Neuronal stem cell (in vitro differentiated cells): ENCODE results near the gene PLEKHA5.

Source experiments
- DNase-seq: peaks from one replicate; pipeline ENCODE4 v3.0.0-alpha.2; 2013; ENCODE audit warnings: low spot score
- H2AFZ ChIP-seq: one replicate; pipeline ENCODE4 v1.6.1; 2013; ENCODE audit warnings: mild to moderate bottlenecking, low read length, inconsistent platforms
- H2AK5ac ChIP-seq: 2 replicates; pipeline ENCODE4 v1.6.1; 2013; ENCODE audit warnings: low read depth, mild to moderate bottlenecking, inconsistent platforms, low read length, moderate library complexity, mixed read lengths
- H2BK120ac ChIP-seq: 2 replicates; pipeline ENCODE4 v1.6.1; 2013; ENCODE audit warnings: low read depth, mild to moderate bottlenecking, inconsistent platforms, low read length, moderate library complexity, mixed read lengths
- H2BK12ac ChIP-seq: one replicate; pipeline ENCODE4 v1.6.1; 2013; ENCODE audit warnings: low read length, inconsistent platforms
- H2BK15ac ChIP-seq: 2 replicates; pipeline ENCODE4 v1.6.1; 2013; ENCODE audit warnings: mild to moderate bottlenecking, low read length, inconsistent platforms, mixed read lengths
- H2BK5ac ChIP-seq: one replicate; pipeline ENCODE4 v1.6.1; 2013; ENCODE audit warnings: inconsistent platforms, mild to moderate bottlenecking, low read length, moderate library complexity
- H3K14ac ChIP-seq: one replicate; pipeline ENCODE4 v1.6.1; 2013; ENCODE audit warnings: low read length, inconsistent platforms
- H3K18ac ChIP-seq: 2 replicates; pipeline ENCODE4 v1.6.1; 2013; ENCODE audit warnings: low read length, inconsistent platforms
- H3K23ac ChIP-seq: 2 replicates; pipeline ENCODE4 v1.6.1; 2013; ENCODE audit warnings: low read depth, mild to moderate bottlenecking, mixed read lengths, low read length, inconsistent platforms; ENCODE audit not compliant: poor library complexity
- H3K27ac ChIP-seq: replicated peaks from 3 replicates; pipeline ENCODE4 v1.5.1; 2013; ENCODE audit warnings: low read length, inconsistent platforms
- H3K27me3 ChIP-seq, 3 experiments: 2 replicates each; pipeline ENCODE4 v1.6.1; 2013; ENCODE audit warnings: low read length in 3 of 3, mild to moderate bottlenecking in 2 of 3, inconsistent platforms in 1 of 3, low read depth in 1 of 3, mixed read lengths in 1 of 3, moderate library complexity in 1 of 3; ENCODE audit not compliant: control insufficient read depth in 3 of 3, insufficient read depth in 3 of 3
- H3K36me3 ChIP-seq, 2 donors: replicated peaks in 1 of 2; 2 replicates each; pipeline ENCODE4 v1.6.1; 2013; ENCODE audit warnings: low read length in 2 of 2; ENCODE audit not compliant: control insufficient read depth in 2 of 2, insufficient read depth in 2 of 2
- H3K4ac ChIP-seq: 2 replicates; pipeline ENCODE4 v1.6.1; 2013; ENCODE audit warnings: inconsistent platforms, mild to moderate bottlenecking, low read length, moderate library complexity
- H3K4me1 ChIP-seq, 2 donors: 1 replicate in 1 of 2; 2 replicates in 1 of 2; pipeline ENCODE4 v1.6.1; 2013; ENCODE audit warnings: low read length in 2 of 2, low read depth in 1 of 2; ENCODE audit not compliant: control insufficient read depth in 2 of 2, insufficient read depth in 1 of 2
- H3K4me2 ChIP-seq: one replicate; pipeline ENCODE4 v1.6.1; 2013; ENCODE audit warnings: mild to moderate bottlenecking, low read length, inconsistent platforms; ENCODE audit not compliant: insufficient read depth, poor library complexity, severe bottlenecking
- H3K4me3 ChIP-seq, 2 donors: 2 replicates each; pipeline ENCODE4 v1.5.1; 2013; ENCODE audit warnings: low read length in 2 of 2, mild to moderate bottlenecking in 2 of 2, inconsistent platforms in 1 of 2, moderate library complexity in 1 of 2
- H3K79me1 ChIP-seq: one replicate; pipeline ENCODE4 v1.6.1; 2013; ENCODE audit warnings: low read depth, mild to moderate bottlenecking, inconsistent platforms, low read length, moderate library complexity
- H3K9ac ChIP-seq: one replicate; pipeline ENCODE4 v1.6.1; 2013; ENCODE audit warnings: mild to moderate bottlenecking, low read depth, low read length, inconsistent platforms; ENCODE audit not compliant: poor library complexity
- H3K9me3 ChIP-seq, 2 donors: replicated peaks in 1 of 2; 2 replicates each; pipeline versions ENCODE3 to v1.6.1; 2013; ENCODE audit warnings: low read length in 2 of 2, mild to moderate bottlenecking in 2 of 2, inconsistent platforms in 1 of 2, low read depth in 1 of 2, mixed read lengths in 1 of 2, moderate library complexity in 1 of 2; ENCODE audit not compliant: control insufficient read depth in 2 of 2, insufficient read depth in 1 of 2
- H4K8ac ChIP-seq: one replicate; pipeline ENCODE4 v1.6.1; 2013; ENCODE audit warnings: low read depth, mild to moderate bottlenecking, inconsistent platforms, low read length, moderate library complexity
- H4K91ac ChIP-seq: one replicate; pipeline ENCODE4 v1.6.1; 2013; ENCODE audit warnings: low read length, low read depth, mild to moderate bottlenecking, inconsistent platforms; ENCODE audit not compliant: poor library complexity
- WGBS, 2 donors: extraction: QIAGEN DNeasy Blood & Tissue Kit; methylation state at CpG; one replicate each; pipeline ENCODE4 v1.1.7; 2013; ENCODE audit warnings: missing lambda C conversion rate in 2 of 2, mixed read lengths in 1 of 2; ENCODE audit not compliant: insufficient read length in 2 of 2, insufficient replicate concordance in 1 of 2; ENCODE audit errors: extremely low coverage in 2 of 2; 5-methylcytosine and 5-hydroxymethylcytosine counted together

Gene PLEKHA5

DNA sequence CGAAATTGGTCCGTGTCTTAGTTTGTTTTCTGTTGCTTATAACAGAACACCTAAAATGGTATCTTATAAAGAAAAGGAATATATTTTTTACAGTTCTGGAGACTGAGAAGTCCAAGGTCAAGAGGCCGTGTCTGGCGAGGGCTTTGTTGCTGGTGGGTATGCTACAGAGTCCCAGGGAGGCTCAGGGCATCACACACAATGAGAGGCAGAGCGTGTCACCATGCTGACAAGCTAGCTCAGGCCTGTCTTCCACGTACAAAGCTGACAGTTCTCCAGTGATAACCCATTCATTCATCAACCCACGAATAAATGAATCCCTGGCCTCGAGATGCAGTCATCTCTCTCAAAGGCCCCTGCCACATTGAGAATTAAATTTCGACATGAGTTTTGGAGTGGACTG is 253.0 kb downstream of the PLEKHA5 start:
- no peak for DNase-seq
- Histone ChIP-seq H3K4me1 (peaks cover 2 to 9% of the 10 kb centered on the region in 2 donors), H4K8ac (no peak overlapping the region), H3K4me2 (no peak overlapping the region), H4K91ac (no peak overlapping the region), H3K9ac (no peak overlapping the region), H3K27me3 (no peaks in the 10 kb centered on the region), H2AFZ (no peak overlapping the region), H2BK5ac (no peak overlapping the region), H3K79me1 (peaks cover 1% of the 10 kb centered on the region), H3K36me3 (peaks cover 3 to 21% of the 10 kb centered on the region in 2 donors), H2AK5ac (no peak overlapping the region), H3K4ac (no peak overlapping the region), H3K4me3 (no peak overlapping the region), H2BK12ac (no peak overlapping the region), H3K23ac (no peak overlapping the region), H3K14ac (no peak overlapping the region), H2BK15ac (no peak overlapping the region), H3K18ac (no peak overlapping the region), H3K9me3 (peaks cover 0 to 2% of the 10 kb centered on the region in 2 donors), H2BK120ac (no peak overlapping the region), H3K27ac (no peak overlapping the region)
- no CpG with 5 or more reads among the region's 9 CpGs for WGBS, 2 donors

DNA sequence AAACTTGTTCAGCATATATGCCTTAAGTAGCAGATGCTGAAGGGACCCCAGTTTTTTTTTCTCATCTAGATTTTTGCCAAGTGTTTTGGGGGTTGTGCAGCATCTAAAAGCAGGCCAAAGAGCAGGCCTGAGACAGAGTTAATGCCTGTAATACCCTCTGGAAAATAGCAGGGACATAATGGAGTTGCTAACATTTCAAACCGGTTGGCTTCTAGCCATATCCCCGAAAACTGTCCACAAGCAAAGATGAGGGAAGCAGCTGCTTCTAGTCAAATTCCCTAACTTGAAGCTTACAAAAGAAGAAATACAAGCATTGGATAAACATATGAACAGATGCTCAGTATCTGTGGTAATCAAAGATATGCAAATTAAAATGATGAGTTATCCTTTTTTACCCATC is 257.6 kb downstream of the PLEKHA5 start:
- H3K9me3 ChIP-seq = no peaks in the 10 kb centered on the region
- peaks cover 3% of the 10 kb centered on the region for H3K79me1 ChIP-seq
- H3K4me3 ChIP-seq = no peak overlapping the region
- no peak overlapping the region for H4K91ac ChIP-seq
- H2BK5ac ChIP-seq = no peak overlapping the region
- no CpG with 5 or more reads among the region's 2 CpGs for WGBS, 2 donors
- no peak overlapping the region for H4K8ac ChIP-seq
- no peak overlapping the region for H2BK12ac ChIP-seq
- no peak for DNase-seq
- H2AK5ac ChIP-seq = no peak overlapping the region
- no peak overlapping the region for H3K9ac ChIP-seq
- H3K27me3 ChIP-seq = no peaks in the 10 kb centered on the region
- peaks cover 2 to 5% of the 10 kb centered on the region in 2 donors for H3K4me1 ChIP-seq
- no peak overlapping the region for H3K14ac ChIP-seq
- H3K4me2 ChIP-seq = no peak overlapping the region
- no peak overlapping the region for H2AFZ ChIP-seq
- H3K27ac ChIP-seq = no peak overlapping the region
- no peak overlapping the region for H2BK120ac ChIP-seq
- H2BK15ac ChIP-seq = no peak overlapping the region
- no peak overlapping the region for H3K18ac ChIP-seq
- H3K23ac ChIP-seq = no peak overlapping the region
- no peak overlapping the region for H3K4ac ChIP-seq
- H3K36me3 ChIP-seq = no peaks in the 10 kb centered on the region

GRCh38 chr12:19388131-19388549 is 258.6 kb downstream of the PLEKHA5 start:
- Histone ChIP-seq H3K4me1 (no peaks in the 10 kb centered on the region), H4K91ac (no peak overlapping the region), H3K79me1 (peaks cover 3% of the 10 kb centered on the region), H3K27ac (no peak overlapping the region), H3K4me2 (no peak overlapping the region), H3K14ac (no peak overlapping the region), H3K23ac (no peak overlapping the region), H3K9ac (no peak overlapping the region), H2BK120ac (no peak overlapping the region), H3K9me3 (no peaks in the 10 kb centered on the region), H4K8ac (no peak overlapping the region), H2BK12ac (no peak overlapping the region), H3K4ac (no peak overlapping the region), H2AFZ (no peak overlapping the region), H3K27me3 (no peaks in the 10 kb centered on the region), H2BK5ac (no peak overlapping the region), H3K18ac (no peak overlapping the region), H3K36me3 (no peaks in the 10 kb centered on the region), H2AK5ac (no peak overlapping the region), H2BK15ac (no peak overlapping the region), H3K4me3 (no peak overlapping the region)
- no peak for DNase-seq
- no CpG with 5 or more reads among the region's 2 CpGs for WGBS, 2 donors

DNA sequence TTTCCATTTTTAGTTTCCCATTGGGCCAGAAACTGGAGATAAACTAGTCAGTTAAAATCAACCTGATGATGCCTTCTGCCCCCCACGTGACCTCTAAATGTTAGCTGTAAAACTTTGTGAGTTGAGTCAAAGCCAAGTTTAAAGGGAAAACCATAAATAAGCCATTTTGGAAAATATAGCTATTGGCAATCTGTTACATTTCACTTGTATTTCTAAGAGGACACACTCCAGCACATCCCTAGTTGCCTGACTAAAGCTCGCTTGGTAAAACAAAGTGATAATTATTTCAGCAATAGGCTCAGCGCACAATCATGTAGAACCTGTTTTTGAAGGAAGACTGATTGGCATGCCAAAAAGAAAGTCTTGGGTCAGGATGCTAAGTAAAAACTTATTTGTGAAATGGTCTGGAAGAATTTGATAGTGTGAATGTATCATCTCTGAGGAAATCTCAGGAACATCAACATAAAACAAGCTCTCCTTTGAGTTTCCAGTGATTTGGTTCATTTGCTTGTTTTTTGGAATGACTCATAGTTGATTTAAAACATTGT is 260.6 kb downstream of the PLEKHA5 start:
- Histone ChIP-seq H4K8ac (no peak overlapping the region), H3K23ac (no peak overlapping the region)

More for the DNA sequence above, 260.6 kb downstream of the PLEKHA5 start:
- Histone ChIP-seq H3K9ac (no peak overlapping the region), H4K91ac (no peak overlapping the region), H2AK5ac (no peak overlapping the region), H3K27me3 (no peaks in the 10 kb centered on the region), H3K18ac (no peak overlapping the region), H2BK120ac (no peak overlapping the region), H2BK5ac (no peak overlapping the region), H3K4me2 (no peak overlapping the region), H3K79me1 (peaks cover 2% of the 10 kb centered on the region), H2BK12ac (no peak overlapping the region), H2BK15ac (no peak overlapping the region), H3K4me3 (no peak overlapping the region), H3K4ac (no peak overlapping the region), H3K14ac (no peak overlapping the region), H2AFZ (no peak overlapping the region), H3K27ac (no peak overlapping the region), H3K4me1 (no peaks in the 10 kb centered on the region), H3K36me3 (no peaks in the 10 kb centered on the region), H3K9me3 (no peaks in the 10 kb centered on the region)
- no peak for DNase-seq
- WGBS, 2 donors = no CpG with 5 or more reads among the region's 3 CpGs
